Natural killer cell treated with Interleukin-12 subunit alpha and Interleukin-12 subunit beta and Interleukin-15 and Interleukin-18, amount 100 ng/mL, for 72 hours (primary cell): ENCODE data around the gene MRPL44. TPM values are rescaled to one million over a fixed set of nuclear protein-coding genes. Genes with fewer than 3 reads are reported as not detected.

Experiments
- total RNA-seq, 2 donors: library from RNA; stranded (reverse); gene quantifications; one replicate each; pipeline ENCODE4 v1.2.3, GENCODE V29; 2022

Gene MRPL44
- total RNA-seq, 2 donors from 2014 or later: 29.0 to 29.1 TPM

Other genes starting within 250 kb of the MRPL44 start
- 1 to 10 TPM; 5.6 to 7.2 TPM for gene AP1S3, start 119.9 kb upstream of the MRPL44 start, total RNA-seq
- 10 to 100 TPM; 12.0 to 20.3 TPM for gene WDFY1, start 12.1 kb upstream of the MRPL44 start, total RNA-seq
- 1 to 10 TPM; 1.2 to 2.6 TPM for gene SERPINE2, start 81.8 kb downstream of the MRPL44 start, total RNA-seq